ENCODE data around the gene OSBP. TPM values are rescaled to one million over a fixed set of nuclear protein-coding genes. Genes with fewer than 3 reads are reported as not detected.

The OSBP gene
- polyA plus RNA-seq, 3 donors: 9.8 to 15.3 (median 11.9) TPM

DNA sequence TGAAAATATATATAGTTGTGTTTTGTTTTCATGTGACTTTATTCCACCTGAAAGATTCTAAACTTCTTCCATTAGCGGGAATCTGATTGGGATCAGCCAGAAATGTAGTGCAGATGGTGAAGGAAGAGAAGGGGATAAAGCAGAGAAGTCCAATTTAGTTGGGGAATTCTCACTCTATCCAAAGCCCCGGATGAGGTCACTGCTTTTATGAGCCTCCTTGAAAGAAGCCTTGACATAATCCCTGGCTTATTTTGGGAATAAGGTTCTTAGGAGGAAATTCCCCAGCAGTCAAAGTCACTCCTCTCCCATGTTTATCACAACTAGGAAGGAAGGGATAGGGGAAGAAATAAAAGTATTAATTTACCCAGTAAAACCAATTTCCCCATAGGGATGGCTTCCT is 41.1 kb downstream of the OSBP start:
- H3K36me3 Mint-ChIP-seq: peaks cover 52 to 60% of the 10 kb centered on the region in 2 donors
- Histone ChIP-seq H3K79me2 (ENCODE audit: insufficient read depth, low read length) (no peaks in the 10 kb centered on the region), H3K27ac (ENCODE audit: low read depth in 1 of 2, low read length in 2 of 2) (no peak overlapping the region), H4K20me1 (ENCODE audit: insufficient read depth, low read length) (no peaks in the 10 kb centered on the region), H3K36me3 (replicated peaks in 1 of 2; ENCODE audit: control insufficient read depth in 1 of 2, insufficient read depth in 2 of 2, low read length in 2 of 2) (peaks cover 46 to 51% of the 10 kb centered on the region in 2 donors), H2AFZ (ENCODE audit: insufficient read depth, low read depth, low read length, poor library complexity, severe bottlenecking) (no peak overlapping the region), H3K9me3 (replicated peaks in 1 of 2; ENCODE audit: control insufficient read depth in 1 of 2, insufficient read depth in 1 of 2, low read length in 2 of 2) (no peaks in the 10 kb centered on the region), H3K27me3 (ENCODE audit: control insufficient read depth in 2 of 2, insufficient read depth in 2 of 2, low read length in 2 of 2) (no peaks in the 10 kb centered on the region), H3K4me1 (ENCODE audit: control insufficient read depth in 1 of 2, insufficient read depth in 2 of 2, low read length in 2 of 2) (no peaks in the 10 kb centered on the region), H3K4me3 (replicated peaks in 1 of 3; ENCODE audit: low read depth in 2 of 3, low read length in 3 of 3) (no peak overlapping the region), H3K4me2 (replicated peaks; ENCODE audit: extremely low read depth, low read length, poor library complexity, severe bottlenecking) (no peak overlapping the region), H3K9ac (ENCODE audit: insufficient read depth, low read length, poor library complexity, severe bottlenecking) (no peak overlapping the region)
- H3K27ac Mint-ChIP-seq: peak overlapping the region in 2 of 7 donors; percentile 40 to 74
- intact Hi-C loops (cut with micrococcal nuclease): no loop called here
- no peak for DNase-seq
- no CpG with 5 or more reads among the region's 2 CpGs for WGBS (ENCODE audit: insufficient coverage)
- no peaks in the 10 kb centered on the region for H3K27me3 Mint-ChIP-seq (ENCODE audit: low read depth in 3 of 3)
- TF ChIP-seq, protein P1, sequence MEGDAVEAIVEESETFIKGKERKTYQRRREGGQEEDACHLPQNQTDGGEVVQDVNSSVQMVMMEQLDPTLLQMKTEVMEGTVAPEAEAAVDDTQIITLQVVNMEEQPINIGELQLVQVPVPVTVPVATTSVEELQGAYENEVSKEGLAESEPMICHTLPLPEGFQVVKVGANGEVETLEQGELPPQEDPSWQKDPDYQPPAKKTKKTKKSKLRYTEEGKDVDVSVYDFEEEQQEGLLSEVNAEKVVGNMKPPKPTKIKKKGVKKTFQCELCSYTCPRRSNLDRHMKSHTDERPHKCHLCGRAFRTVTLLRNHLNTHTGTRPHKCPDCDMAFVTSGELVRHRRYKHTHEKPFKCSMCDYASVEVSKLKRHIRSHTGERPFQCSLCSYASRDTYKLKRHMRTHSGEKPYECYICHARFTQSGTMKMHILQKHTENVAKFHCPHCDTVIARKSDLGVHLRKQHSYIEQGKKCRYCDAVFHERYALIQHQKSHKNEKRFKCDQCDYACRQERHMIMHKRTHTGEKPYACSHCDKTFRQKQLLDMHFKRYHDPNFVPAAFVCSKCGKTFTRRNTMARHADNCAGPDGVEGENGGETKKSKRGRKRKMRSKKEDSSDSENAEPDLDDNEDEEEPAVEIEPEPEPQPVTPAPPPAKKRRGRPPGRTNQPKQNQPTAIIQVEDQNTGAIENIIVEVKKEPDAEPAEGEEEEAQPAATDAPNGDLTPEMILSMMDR (IDR thresholded peaks at IDR 0.05): no peak
- H3K4me1 Mint-ChIP-seq: peaks cover 7% of the 10 kb centered on the region
- H3K4me3 Mint-ChIP-seq: no peak overlapping the region
- peaks cover 0 to 2% (median 0%) of the 10 kb centered on the region in 7 donors for H3K9me3 Mint-ChIP-seq

DNA sequence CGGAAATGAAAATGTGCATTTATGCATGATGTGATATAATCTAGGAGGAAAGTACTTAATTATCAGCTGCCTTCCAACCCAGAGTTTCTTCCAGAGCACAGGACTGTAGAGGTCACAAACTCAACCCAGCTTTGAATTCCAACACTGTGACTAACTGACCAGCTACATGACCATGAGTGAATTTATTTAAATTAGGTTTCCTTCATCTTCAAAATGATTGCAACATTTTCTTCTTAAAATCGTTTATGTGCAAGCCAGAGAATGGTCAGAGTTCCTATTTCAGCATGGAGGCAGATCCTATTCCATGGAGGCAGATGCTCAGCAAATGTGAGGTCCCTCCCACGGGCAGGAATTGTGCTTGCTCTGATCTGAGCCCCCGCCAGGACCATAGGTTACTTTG is 42.4 kb downstream of the OSBP start:
- Histone ChIP-seq H3K9ac (ENCODE audit: insufficient read depth, low read length, poor library complexity, severe bottlenecking) (no peak overlapping the region), H3K36me3 (replicated peaks in 1 of 2; ENCODE audit: control insufficient read depth in 1 of 2, insufficient read depth in 2 of 2, low read length in 2 of 2) (peaks cover 35 to 39% of the 10 kb centered on the region in 2 donors), H3K4me1 (ENCODE audit: control insufficient read depth in 1 of 2, insufficient read depth in 2 of 2, low read length in 2 of 2) (no peaks in the 10 kb centered on the region), H3K79me2 (ENCODE audit: insufficient read depth, low read length) (no peaks in the 10 kb centered on the region), H3K4me2 (replicated peaks; ENCODE audit: extremely low read depth, low read length, poor library complexity, severe bottlenecking) (no peak overlapping the region), H3K27me3 (ENCODE audit: control insufficient read depth in 2 of 2, insufficient read depth in 2 of 2, low read length in 2 of 2) (no peaks in the 10 kb centered on the region), H3K9me3 (replicated peaks in 1 of 2; ENCODE audit: control insufficient read depth in 1 of 2, insufficient read depth in 1 of 2, low read length in 2 of 2) (no peaks in the 10 kb centered on the region), H3K27ac (ENCODE audit: low read depth in 1 of 2, low read length in 2 of 2) (no peak overlapping the region), H2AFZ (ENCODE audit: insufficient read depth, low read depth, low read length, poor library complexity, severe bottlenecking) (no peak overlapping the region), H3K4me3 (replicated peaks in 1 of 3; ENCODE audit: low read depth in 2 of 3, low read length in 3 of 3) (no peak overlapping the region), H4K20me1 (ENCODE audit: insufficient read depth, low read length) (no peaks in the 10 kb centered on the region)
- intact Hi-C loops (cut with micrococcal nuclease): no loop called here
- peaks cover 0 to 2% (median 0%) of the 10 kb centered on the region in 7 donors for H3K9me3 Mint-ChIP-seq
- TF ChIP-seq, protein P1 (IDR thresholded peaks at IDR 0.05): no peak
- DNase-seq: no peak
- H3K4me3 Mint-ChIP-seq: no peak overlapping the region
- peaks cover 7% of the 10 kb centered on the region for H3K4me1 Mint-ChIP-seq
- H3K36me3 Mint-ChIP-seq: peaks cover 40 to 47% of the 10 kb centered on the region in 2 donors
- no peaks in the 10 kb centered on the region for H3K27me3 Mint-ChIP-seq (ENCODE audit: low read depth in 3 of 3)
- WGBS (ENCODE audit: insufficient coverage): 71% methylated on average over 3 of the region's 4 CpGs
- peak overlapping the region in 1 of 7 donors; percentile 40 for H3K27ac Mint-ChIP-seq

All from CD14-positive monocyte (primary cell).